ENCODE data around the gene CAMK2A. TPM values are rescaled to one million over a fixed set of nuclear protein-coding genes. Genes with fewer than 3 reads are reported as not detected.

CAMK2A gene
- total RNA-seq, 1 experiment from 2014 or later = 0.33 TPM

GRCh38 chr5:150257424-150257823, 32.1 kb downstream of the CAMK2A start:
- H4K8ac ChIP-seq (replicated peaks; ENCODE audit: insufficient read length, low read depth, low read length) = no peak overlapping the region
- no peak overlapping the region for H2AFZ ChIP-seq (ENCODE audit: low read length)
- DNase-seq = no peak
- H2BK12ac ChIP-seq (ENCODE audit: insufficient read length, low read depth, low read length) = no peak overlapping the region
- Mint-ChIP-seq H3K4me1 (peaks cover 5 to 14% of the 10 kb centered on the region in 2 experiments), H3K9me3 (no peaks in the 10 kb centered on the region), H3K27ac (no peak overlapping the region), H3K36me3 (ENCODE audit: insufficient read depth in 1 of 3, low read depth in 3 of 3) (no peaks in the 10 kb centered on the region; a peak in 1 of 7 replicates), H3K4me3 (no peak overlapping the region), H3K27me3 (ENCODE audit: low read depth) (peaks cover 6% of the 10 kb centered on the region)
- no peak overlapping the region for H2BK20ac ChIP-seq (ENCODE audit: low read depth, low read length, poor library complexity, severe bottlenecking)
- no peak overlapping the region for H3K4me2 ChIP-seq (ENCODE audit: insufficient read depth, insufficient read length, low read length)
- no peak overlapping the region for H2AK5ac ChIP-seq (ENCODE audit: insufficient read length, low read length)
- H3K56ac ChIP-seq (ENCODE audit: insufficient read length, low read depth, low read length) = no peak overlapping the region
- no peak overlapping the region for H4K5ac ChIP-seq (ENCODE audit: insufficient read length, low read depth, low read length)
- H4K91ac ChIP-seq (ENCODE audit: insufficient read length, low read depth, low read length) = no peak overlapping the region
- no peak overlapping the region for H3K27ac ChIP-seq (ENCODE audit: insufficient read length, low read depth, low read length)
- no peak for TF ChIP-seq CTCF (conservative IDR thresholded peaks at IDR 0.05)
- H2BK15ac ChIP-seq (ENCODE audit: low read depth, low read length) = no peak overlapping the region
- no peak overlapping the region for H3K14ac ChIP-seq (ENCODE audit: insufficient read depth, low read length)
- no peaks in the 10 kb centered on the region; the same call in 1 of the 2 replicates for H3K4me1 ChIP-seq (ENCODE audit: insufficient read depth, low read length)
- H3K23ac ChIP-seq (ENCODE audit: insufficient read length, low read depth, low read length) = no peak overlapping the region
- WGBS (ENCODE audit: extremely low coverage, insufficient read length, low lambda C conversion rate) = no CpG with 5 or more reads among the region's 11 CpGs
- H3K18ac ChIP-seq (ENCODE audit: insufficient read length, low read depth, low read length) = no peak overlapping the region
- no peaks in the 10 kb centered on the region for H4K20me1 ChIP-seq (ENCODE audit: control insufficient read depth, insufficient read depth, insufficient read length)
- H3T11ph ChIP-seq (ENCODE audit: low read length) = no peak overlapping the region
- H3K4ac ChIP-seq (ENCODE audit: low read depth, low read length) = no peak overlapping the region
- no peak overlapping the region for H3K9ac ChIP-seq (ENCODE audit: extremely low read depth, insufficient read length, low read length)
- H2BK5ac ChIP-seq (ENCODE audit: insufficient read length, low read length) = no peak overlapping the region
- no peaks in the 10 kb centered on the region for H3K27me3 ChIP-seq (ENCODE audit: insufficient read depth, low read length)
- no peak overlapping the region for H2BK120ac ChIP-seq (ENCODE audit: low read depth, low read length, poor library complexity, severe bottlenecking)
- H3K23me2 ChIP-seq (ENCODE audit: insufficient read length, low read depth, low read length, poor library complexity, severe bottlenecking) = no peaks in the 10 kb centered on the region
- no peaks in the 10 kb centered on the region for H3K9me3 ChIP-seq (ENCODE audit: control insufficient read depth, low read depth, low read length)
- H3K79me1 ChIP-seq (ENCODE audit: insufficient read depth, low read depth, low read length, poor library complexity, severe bottlenecking) = no peaks in the 10 kb centered on the region
- H3K79me2 ChIP-seq (ENCODE audit: insufficient read depth, low read length) = no peaks in the 10 kb centered on the region

Measured in H9 (cell line).